Kidney (tissue), 14 donors: ENCODE measurements around the gene COMMD2. TPM values are rescaled to one million over a fixed set of nuclear protein-coding genes. Genes with fewer than 3 reads are reported as not detected.
A peak's percentile ranks its signal among the peaks of the same experiment; 100 is the strongest.

ENCODE experiments used
- DNase-seq, 5 donors: peaks; one replicate each; pipeline ENCODE4 v3.0.0-alpha.2; 2013 to 2020
- FAIRE-seq: peaks from 2 replicates; lab custom pipeline; 2012; peaks lifted over from hg19 to GRCh38; lab: Jason Lieb, UNC
- H3K27ac ChIP-seq, 2 donors: one replicate each; pipeline ENCODE4 v1.7.0; 2013; ENCODE audit warnings: low read depth in 2 of 2, low read length in 2 of 2, inconsistent platforms in 1 of 2
- H3K27me3 ChIP-seq: one replicate; pipeline ENCODE4 v1.7.1; 2013; ENCODE audit warnings: low read length, inconsistent platforms; ENCODE audit not compliant: control insufficient read depth, insufficient read depth
- H3K36me3 ChIP-seq, 3 donors: one replicate each; pipeline versions ENCODE4 v1.7.0 to v1.7.1; 2013; ENCODE audit warnings: low read length in 3 of 3, control low read depth in 1 of 3, inconsistent platforms in 1 of 3; ENCODE audit not compliant: insufficient read depth in 3 of 3, control insufficient read depth in 2 of 3
- H3K4me1 ChIP-seq, 3 donors: one replicate each; pipeline versions ENCODE4 v1.7.0 to v1.7.1; 2013; ENCODE audit warnings: low read length in 3 of 3, inconsistent platforms in 1 of 3, low read depth in 1 of 3; ENCODE audit not compliant: control insufficient read depth in 2 of 3, insufficient read depth in 2 of 3
- H3K4me3 ChIP-seq, 3 donors: one replicate each; pipeline versions ENCODE4 v1.7.0 to v1.8.1; 2013; ENCODE audit warnings: low read length in 3 of 3, control low read depth in 1 of 3, inconsistent platforms in 1 of 3
- H3K9ac ChIP-seq, 3 donors: one replicate each; pipeline versions ENCODE4 v1.7.0 to v1.7.1; 2013; ENCODE audit warnings: low read length in 3 of 3, control low read depth in 1 of 3, inconsistent platforms in 1 of 3
- H3K9me3 ChIP-seq, 3 donors: one replicate each; pipeline versions ENCODE4 v1.7.0 to v1.7.1; 2013; ENCODE audit warnings: low read length in 3 of 3, control low read depth in 1 of 3, inconsistent platforms in 1 of 3; ENCODE audit not compliant: control insufficient read depth in 2 of 3, insufficient read depth in 1 of 3
- CTCF ChIP-seq: IDR thresholded peaks from 3 replicates; pipeline ENCODE4 v1.5.1; 2012; ENCODE audit warnings: mild to moderate bottlenecking, moderate library complexity, borderline replicate concordance; ENCODE audit not compliant: insufficient read depth; ENCODE audit errors: extremely low read depth
- intact Hi-C: fragments of 100-400 bp; cut with DNase I; formaldehyde crosslinking; loops from one replicate; pipeline ENCODE4 v1.11.1; 2022
- polyA plus RNA-seq: library from polyadenylated mRNA; stranded (reverse); fragments of 350-450 nt; fragmentation: Illumina TruSeq; extraction: RNeasy Lipid Tissue Mini Kit (QIAGEN cat#74804); gene quantifications from one replicate; pipeline ENCODE4 v1.2.3, GENCODE V29; 2014; ENCODE audit warnings: low read depth, low replicate concordance; ENCODE audit not compliant: insufficient read depth
- total RNA-seq: library from RNA; stranded (reverse); fragmentation: NEBNext Ultra II Directional; extraction: Animal tissue kit (Norgen Biotek cat#: 25700); gene quantifications from one replicate; pipeline ENCODE4 v1.2.1, GENCODE V29; 2021
- donor health status: control.
- donor health status: control.
- donor health status: control.
- donor health status: control.
- donor health status: control.
- donor health status: DM: yes; HTN: yes; CAD: no.
- donor health status: Normal renal cell carcinoma (clear cell type).

Gene COMMD2
- total and polyA plus RNA-seq, 2 donors from 2014 or later: 17.9 to 43.4 TPM

- no peak for TF ChIP-seq CTCF
- peak overlapping the region in 1 of 3 donors; percentile 31 for H3K4me3 ChIP-seq
- H3K27ac ChIP-seq: no peak overlapping the region
- peaks cover 0 to 6% (median 0%) of the 10 kb centered on the region in 3 donors for H3K9me3 ChIP-seq
- H3K36me3 ChIP-seq: no peaks in the 10 kb centered on the region
- no peaks in the 10 kb centered on the region for H3K27me3 ChIP-seq
- FAIRE-seq: no peak
- H3K4me1 ChIP-seq: no peaks in the 10 kb centered on the region
- H3K9ac ChIP-seq: peak overlapping the region in 1 of 3 donors; percentile 54
- DNase-seq: peak in 1 of 5 donors; percentile 1
- intact Hi-C loops: no loop called here
Measured at GRCh38 chr3:149716984-149717383, 35.3 kb downstream of the COMMD2 start.

GRCh38 chr3:149715247-149715646, 37.0 kb downstream of the COMMD2 start:
- Histone ChIP-seq H3K27ac (no peak overlapping the region), H3K4me3 (no peak overlapping the region), H3K36me3 (no peaks in the 10 kb centered on the region), H3K27me3 (no peaks in the 10 kb centered on the region), H3K9me3 (no peaks in the 10 kb centered on the region), H3K4me1 (no peaks in the 10 kb centered on the region), H3K9ac (no peak overlapping the region)
- DNase-seq (no peak), FAIRE-seq (no peak)
- intact Hi-C loops: no loop called here
- TF ChIP-seq CTCF: no peak

GRCh38 chr3:149713730-149714654, 38.3 kb downstream of the COMMD2 start:
- Histone ChIP-seq H3K27ac (no peak overlapping the region), H3K4me3 (no peak overlapping the region), H3K9me3 (no peaks in the 10 kb centered on the region), H3K27me3 (no peaks in the 10 kb centered on the region), H3K36me3 (no peaks in the 10 kb centered on the region), H3K9ac (no peak overlapping the region), H3K4me1 (no peaks in the 10 kb centered on the region)
- FAIRE-seq: no peak
- no peak for DNase-seq
- intact Hi-C loops: no loop called here
- TF ChIP-seq CTCF: no peak
